Testis (tissue), 5 donors: ENCODE results near the gene MRPL30. TPM values are rescaled to one million over a fixed set of nuclear protein-coding genes. Genes with fewer than 3 reads are reported as not detected.
A peak's percentile ranks its signal among the peaks of the same experiment; 100 is the strongest.
"Not testable (repeated sequence)": the region's sequence is repeated elsewhere in the genome, so short reads cannot be mapped to it uniquely, and the experiment has no call there.

ENCODE experiments used
- DNase-seq: peaks from one replicate; pipeline ENCODE4 v3.0.0-alpha.2; 2019
- H3K27ac ChIP-seq, 2 donors: fragments of 200-600 bp; sonication (generic); one replicate each; pipeline ENCODE4 v1.5.1; 2019
- H3K27me3 ChIP-seq: fragments of 200-600 bp; sonication (generic); one replicate; pipeline ENCODE4 v1.5.1; 2019
- H3K36me3 ChIP-seq: fragments of 200-600 bp; sonication (generic); one replicate; pipeline ENCODE4 v1.5.1; 2017; ENCODE audit warnings: low read depth; ENCODE audit errors: missing control alignments
- H3K4me1 ChIP-seq: fragments of 200-600 bp; sonication (generic); one replicate; pipeline ENCODE4 v1.5.1; 2019
- H3K4me3 ChIP-seq, 2 donors: fragments of 200-600 bp; sonication (generic); one replicate each; pipeline ENCODE4 v1.5.1; 2017 to 2019
- H3K9me3 ChIP-seq: fragments of 200-600 bp; sonication (generic); one replicate; pipeline ENCODE4 v1.5.1; 2017
- CTCF ChIP-seq, 3 experiments: fragments of 450-650 bp in 2 of 3; fragments of 200-600 bp in 1 of 3; sonication (generic) in 1 of 3; IDR thresholded peaks; one replicate each; pipeline ENCODE4 v1.5.1; 2016 to 2019; ENCODE audit warnings: antibody characterized with exemption in 3 of 3, mild to moderate bottlenecking in 2 of 3, moderate library complexity in 1 of 3
- POLR2A ChIP-seq: fragments of 450-650 bp; IDR thresholded peaks from one replicate; pipeline ENCODE4 v1.6.1; 2017; ENCODE audit warnings: antibody characterized with exemption, mild to moderate bottlenecking, moderate library complexity
- WGBS, 2 donors: methylation state at CpG; one replicate each; pipeline ENCODE4 v1.1.5; 2018; 5-methylcytosine and 5-hydroxymethylcytosine counted together
- intact Hi-C: fragments of 100-400 bp; cut with DNase I; formaldehyde crosslinking; loops from one replicate; pipeline ENCODE4 v1.15.1; 2023; ENCODE audit warnings: low total_unique reads
- long read RNA-seq, 2 donors: transcript quantifications; one replicate each; lab custom pipeline, GENCODE V29; 2026
- polyA plus RNA-seq: library from polyadenylated mRNA; stranded (reverse); fragments of 350-450 nt; fragmentation: Illumina TruSeq; extraction: RNeasy Lipid Tissue Mini Kit (QIAGEN cat#74804); gene quantifications from one replicate; pipeline ENCODE4 v1.2.3, GENCODE V29; 2014; ENCODE audit warnings: low read depth, low replicate concordance; ENCODE audit not compliant: insufficient read depth
- total RNA-seq, 2 donors: library from RNA; depleted of rRNA; stranded (reverse); fragments of >200 nt; gene quantifications; one replicate each; pipeline ENCODE4 v1.2.3, GENCODE V29; 2016

Gene MRPL30
- total RNA-seq = 10 to 100 TPM; 19.1 to 26.3 TPM
- 17.3 TPM for polyA plus RNA-seq
- long read RNA-seq, donor 1, transcript MRPL30-201 (6 exons, 2,605 nt) = major isoform, 16 of 17 reads
- long read RNA-seq, donor 1, partial matches to known transcripts = 0 of 17 reads
- long read RNA-seq, donor 1, other reads (novel, unspliced or antisense) = 0 of 17 reads
- long read RNA-seq, donor 2, transcript MRPL30-201 (6 exons, 2,605 nt) = major isoform, 14 of 33 reads
- long read RNA-seq, donor 2, partial matches to known transcripts = 14 of 33 reads
- long read RNA-seq, donor 2, other reads (novel, unspliced or antisense) = 0 of 33 reads

GRCh38 chr2:99180755-99181623 lies at the start of gene MRPL30, which contains the start of gene MITD1:
MRPL30 (plus strand) TSS chr2:99181184; CDS start chr2:99186204, 5,020 bp downstream.
MITD1 (minus strand) TSS chr2:99181058; CDS start chr2:99180981, 77 bp downstream.
- 0 to 1% methylated on average over 30 to 39 of the region's 39 CpGs for WGBS, 2 donors
- Histone ChIP-seq H3K9me3 (no peaks in the 10 kb centered on the region), H3K27me3 (no peaks in the 10 kb centered on the region), H3K27ac (peak within 1 kb of the TSS; percentile 56 to 75), H3K4me3 (peak within 1 kb of the TSS; percentile 76 to 85), H3K36me3 (no peaks in the 10 kb centered on the region), H3K4me1 (peaks cover 20% of the 10 kb centered on the region)
- peak in 1 of 3 experiments; percentile 5 for TF ChIP-seq CTCF (IDR thresholded peaks at IDR 0.05)
- TF ChIP-seq POLR2A = no peak
- DNase-seq = peak; percentile 97
- intact Hi-C loops = loop anchor here (10.0 kb wide), 1 partner anchor 154 kb away; the partner anchor contains the start of genes EIF5B and TXNDC9

GRCh38 chr2:99135044-99135556 lies 45.9 kb upstream of the MRPL30 start:
- intact Hi-C loops, DNase-seq, H3K27me3 ChIP-seq, H3K27ac ChIP-seq, H3K36me3 ChIP-seq, H3K4me3 ChIP-seq, H3K4me1 ChIP-seq, H3K9me3 ChIP-seq: not testable (repeated sequence)
- WGBS, 2 donors = 88 to 97% methylated on average over 1 to 2 of the region's 2 CpGs

DNA sequence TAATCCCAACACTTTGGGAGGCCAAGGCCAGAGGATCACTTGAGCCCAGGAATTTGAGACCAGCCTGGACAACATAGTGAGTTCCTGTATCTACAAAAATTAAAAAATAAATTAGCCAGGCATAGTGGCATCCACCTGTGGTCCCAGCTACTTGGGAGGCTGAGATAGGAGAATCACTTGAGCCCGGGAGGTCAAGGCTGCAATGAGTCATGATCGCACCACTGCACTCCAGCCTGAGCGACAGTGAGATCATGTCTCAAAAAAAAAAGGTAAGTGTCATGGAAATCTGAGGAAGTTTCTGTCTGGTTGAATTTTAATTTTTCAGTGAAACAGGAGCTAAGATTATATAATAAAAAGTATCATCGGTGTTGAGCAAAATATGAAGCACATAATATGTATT lies 42.0 kb upstream of the MRPL30 start:
- no peak for DNase-seq
- TF ChIP-seq POLR2A (no peak), CTCF (IDR thresholded peaks at IDR 0.05) (no peak)
- Histone ChIP-seq H3K27ac (no peak overlapping the region), H3K4me1 (peaks cover 3% of the 10 kb centered on the region), H3K9me3 (no peaks in the 10 kb centered on the region), H3K27me3 (no peaks in the 10 kb centered on the region), H3K4me3 (no peak overlapping the region), H3K36me3 (no peaks in the 10 kb centered on the region)
- intact Hi-C loops = no loop called here
- 90 to 93% methylated on average over 4 of the region's 4 CpGs for WGBS, 2 donors

- intact Hi-C loops = no loop called here
- peak overlapping the region; percentile 72 to 94 for H3K4me3 ChIP-seq
- H3K9me3 ChIP-seq = no peaks in the 10 kb centered on the region
- H3K4me1 ChIP-seq = peaks cover 3% of the 10 kb centered on the region
- 19% methylated on average over 16 to 17 of the region's 17 CpGs for WGBS, 2 donors
- no peak for TF ChIP-seq POLR2A
- TF ChIP-seq CTCF (IDR thresholded peaks at IDR 0.05) = no peak
- no peaks in the 10 kb centered on the region for H3K36me3 ChIP-seq
- H3K27me3 ChIP-seq = no peaks in the 10 kb centered on the region
- DNase-seq = no peak
- H3K27ac ChIP-seq = peak overlapping the region; percentile 86
Observed at GRCh38 chr2:99140056-99140859, 40.7 kb upstream of the MRPL30 start.
